Fibroblast of lung (primary cell): ENCODE data around the gene DRICH1.
"Not testable (repeated sequence)": the region's sequence is repeated elsewhere in the genome, so short reads cannot be mapped to it uniquely, and the experiment has no call there.

Source experiments
- CTCF ChIP-seq, 2 donors: IDR thresholded peaks in 1 of 2; conservative IDR thresholded peaks in 1 of 2; 1 replicate in 1 of 2; 2 replicates in 1 of 2; pipeline ENCODE4 v1.5.1; 2011 to 2012; ENCODE audit warnings: low read length in 2 of 2, control low read depth in 1 of 2, inconsistent platforms in 1 of 2, low read depth in 1 of 2, mild to moderate bottlenecking in 1 of 2
- EZH2 ChIP-seq: IDR thresholded peaks from 2 replicates; pipeline ENCODE4 v1.5.1; 2012; ENCODE audit warnings: low read length, control low read depth, mild to moderate bottlenecking; ENCODE audit errors: missing control alignments

- peak; percentile 28 to 31 for TF ChIP-seq CTCF (conservative IDR thresholded peaks at IDR 0.05 in 1 of 2, IDR thresholded peaks at IDR 0.05 in 1 of 2; ENCODE audit: low read depth in 1 of 2, low read length in 2 of 2)
- not testable (repeated sequence) for TF ChIP-seq EZH2
These were observed 4.6 kb downstream of the DRICH1 start for GRCh38 chr22:23627401-23628055.
